Astrocyte of the hippocampus (primary cell): ENCODE results near the gene EYA2.

ENCODE experiments used
- DNase-seq: peaks from one replicate; pipeline ENCODE4 v3.0.0; 2011; ENCODE audit warnings: low read depth, low spot score

EYA2 gene

GRCh38 chr20:46979603-46980241 lies 85.1 kb downstream of the EYA2 start:
- DNase-seq, result peak; percentile 21

- DNase-seq, result no peak
Measured at GRCh38 chr20:46981184-46981583, 86.5 kb downstream of the EYA2 start.

DNA sequence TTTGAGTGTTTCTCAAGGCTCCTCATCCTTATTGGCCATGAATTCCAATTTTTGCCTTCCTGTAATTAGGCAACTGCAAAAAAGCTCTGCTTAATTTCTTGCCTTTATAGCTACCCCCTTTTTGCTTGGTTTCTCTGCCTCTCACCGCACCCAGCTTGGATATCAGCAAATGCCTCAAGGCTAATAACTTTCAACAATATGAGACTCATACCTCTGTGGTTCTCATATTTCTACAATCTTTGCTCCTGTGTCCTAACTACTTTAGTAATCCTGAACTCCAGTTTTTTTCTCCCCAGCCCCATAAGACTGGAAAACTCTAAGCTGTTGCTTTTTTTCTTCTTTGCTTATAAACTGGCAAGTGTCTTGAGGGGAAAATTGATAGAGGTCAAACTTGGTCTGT lies 88.8 kb downstream of the EYA2 start:
- no peak for DNase-seq

DNA sequence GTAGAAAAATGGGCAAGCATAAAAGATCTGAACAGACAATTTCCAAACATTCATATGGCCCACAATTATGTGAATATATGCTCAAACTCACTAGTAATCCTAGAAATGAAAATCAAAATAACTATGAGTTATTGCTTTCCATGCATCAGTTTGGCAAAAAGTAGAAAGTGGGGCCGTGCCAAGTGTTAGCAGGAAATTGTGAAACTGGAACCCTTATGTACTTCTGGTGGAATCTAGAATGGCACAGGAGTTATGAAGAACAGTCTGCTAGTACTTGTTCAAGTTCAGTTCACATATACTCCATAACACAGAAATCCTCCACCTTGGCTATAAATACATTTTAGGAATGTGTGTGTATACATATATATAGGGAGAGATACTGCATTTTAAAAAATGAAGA lies 89.8 kb downstream of the EYA2 start:
- no peak for DNase-seq

DNA sequence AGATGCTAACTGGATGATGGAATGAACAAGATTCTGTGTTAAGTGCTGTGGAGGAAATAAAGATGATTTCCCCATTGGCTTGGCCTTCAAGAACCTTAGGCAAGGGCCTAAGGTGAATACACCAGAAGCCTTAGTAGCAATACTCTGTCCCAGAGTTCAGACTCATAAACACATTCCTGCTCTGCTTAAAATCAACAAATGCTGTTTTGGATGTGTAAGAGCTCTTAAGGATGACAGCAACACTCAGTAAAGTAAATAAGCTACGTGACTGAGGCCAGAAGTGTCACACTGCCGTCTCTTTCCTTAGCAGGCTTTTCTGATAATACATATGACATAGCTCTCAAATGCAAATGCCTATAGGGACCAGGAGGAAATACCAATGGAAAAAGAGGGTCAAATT lies 90.6 kb downstream of the EYA2 start:
- no peak for DNase-seq

GRCh38 chr20:46985671-46986070 lies 91.0 kb downstream of the EYA2 start:
- no peak for DNase-seq

DNA sequence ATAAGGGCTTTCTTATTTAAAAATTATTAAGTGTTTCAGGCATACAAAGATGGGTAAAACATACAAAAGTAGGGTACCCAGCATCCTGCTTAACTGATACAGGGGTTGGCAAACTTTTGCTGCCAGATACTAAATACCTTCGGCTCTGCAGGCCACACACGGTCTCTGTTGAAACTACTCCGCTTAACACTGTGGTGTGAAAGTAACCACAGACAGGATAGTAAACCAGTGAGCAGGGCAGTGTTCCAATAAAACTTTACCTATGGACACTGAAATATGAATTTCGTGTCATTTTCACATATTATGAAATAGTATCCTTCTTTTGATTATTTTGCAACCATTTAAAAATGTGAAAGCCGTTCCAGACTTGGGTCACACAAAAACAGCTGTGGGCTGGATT lies 92.4 kb downstream of the EYA2 start:
- no peak for DNase-seq

DNA sequence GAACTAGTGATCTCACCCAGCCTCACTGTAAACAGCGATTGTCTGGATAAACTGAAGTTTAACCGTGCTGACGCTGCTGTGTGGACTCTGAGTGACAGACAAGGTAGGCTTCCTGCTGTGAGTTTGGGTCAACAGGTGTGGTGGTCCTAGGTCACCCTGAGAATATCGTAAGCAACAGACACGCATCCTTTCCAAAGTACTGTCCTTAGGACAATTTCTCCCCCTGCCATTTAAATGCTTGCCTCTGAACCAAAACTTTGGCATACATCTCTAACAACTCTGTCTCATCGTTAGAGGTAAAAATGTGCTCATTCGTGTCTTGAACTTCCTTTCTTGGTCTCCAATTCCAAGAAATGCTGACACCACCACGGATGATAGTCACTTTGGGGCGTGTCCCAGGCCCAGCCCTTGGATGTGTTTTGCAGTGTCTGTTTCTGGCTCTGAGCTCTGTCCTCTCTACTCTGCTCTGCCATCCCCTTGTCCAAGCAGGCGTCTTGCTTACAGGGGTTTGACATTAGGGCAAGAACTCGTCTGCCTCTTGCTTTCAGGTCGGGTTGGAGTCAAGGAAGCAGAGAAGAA lies 95.5 kb downstream of the EYA2 start:
- no peak for DNase-seq

GRCh38 chr20:46990596-46991104 lies 96.0 kb downstream of the EYA2 start:
- no peak for DNase-seq

GRCh38 chr20:46991168-46991567 lies 96.5 kb downstream of the EYA2 start:
- DNase-seq, result no peak

DNA sequence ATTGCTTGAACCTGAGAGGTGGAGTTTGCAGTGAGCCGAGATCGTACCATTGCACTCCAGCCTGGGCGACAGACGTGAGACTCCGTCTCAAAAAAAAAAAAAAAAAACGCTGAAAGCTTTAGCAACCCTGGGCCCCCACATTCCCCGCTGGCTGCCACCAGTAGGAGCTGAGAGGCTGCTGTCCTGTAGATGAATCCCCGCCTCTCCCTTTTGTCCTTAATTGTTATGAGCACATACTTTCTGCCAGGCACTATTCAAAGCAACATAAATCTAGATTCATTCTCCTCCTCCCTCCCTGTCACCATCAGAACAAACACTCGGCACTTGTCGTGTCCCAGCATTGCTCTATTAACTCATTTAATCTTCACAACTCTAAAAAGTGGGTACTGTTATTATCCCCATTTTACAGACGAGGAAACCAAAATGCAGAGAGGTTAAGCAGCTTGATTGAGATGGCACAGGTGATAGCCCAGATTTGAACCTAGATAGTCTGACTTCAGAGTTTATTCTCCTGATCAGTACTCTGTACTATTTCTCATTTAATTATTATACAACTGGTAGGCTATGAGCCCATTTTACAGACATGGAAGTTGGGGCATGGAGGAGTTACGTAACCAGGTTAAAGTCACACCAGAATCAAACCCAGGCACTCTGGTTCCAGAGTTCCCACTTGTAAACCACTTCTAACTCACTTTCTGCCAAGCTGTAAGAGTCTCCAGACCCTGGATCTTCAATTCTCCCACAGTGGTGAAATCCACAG lies 97.4 kb downstream of the EYA2 start:
- DNase-seq, result no peak

GRCh38 chr20:46992640-46993035 lies 98.0 kb downstream of the EYA2 start:
- no peak for DNase-seq

DNA sequence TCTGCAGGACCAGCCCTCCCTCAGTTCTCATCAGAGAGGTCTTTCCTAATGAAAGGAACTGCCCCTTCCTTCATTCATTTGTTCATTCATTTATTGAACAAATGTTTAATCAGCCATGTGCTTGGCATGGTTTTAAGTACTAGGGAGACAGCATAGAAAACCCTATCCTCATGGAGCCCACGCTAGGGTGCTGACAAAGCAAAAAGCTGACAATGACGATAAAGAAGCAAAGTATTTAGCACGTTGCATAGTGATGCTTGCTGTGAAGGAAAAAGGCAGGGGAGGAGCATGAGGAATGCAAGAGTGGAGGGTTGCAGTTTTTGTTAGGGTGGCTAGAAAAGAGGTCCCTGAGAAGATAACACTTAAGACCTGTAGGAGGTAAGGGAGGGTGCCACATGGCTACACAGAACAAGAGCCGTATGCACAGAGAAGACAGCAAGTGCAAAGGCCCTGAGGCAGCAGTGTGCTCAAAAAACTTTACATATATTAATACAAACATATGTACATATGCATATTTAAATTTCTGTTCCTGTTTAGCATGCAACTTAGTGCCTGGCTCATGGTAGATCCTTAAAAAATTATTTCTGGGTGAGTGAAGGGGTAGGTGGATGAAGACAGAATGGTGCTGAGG lies 98.9 kb downstream of the EYA2 start:
- no peak for DNase-seq

- no peak for DNase-seq
Measured at GRCh38 chr20:46994341-46994740, 99.7 kb downstream of the EYA2 start.

DNA sequence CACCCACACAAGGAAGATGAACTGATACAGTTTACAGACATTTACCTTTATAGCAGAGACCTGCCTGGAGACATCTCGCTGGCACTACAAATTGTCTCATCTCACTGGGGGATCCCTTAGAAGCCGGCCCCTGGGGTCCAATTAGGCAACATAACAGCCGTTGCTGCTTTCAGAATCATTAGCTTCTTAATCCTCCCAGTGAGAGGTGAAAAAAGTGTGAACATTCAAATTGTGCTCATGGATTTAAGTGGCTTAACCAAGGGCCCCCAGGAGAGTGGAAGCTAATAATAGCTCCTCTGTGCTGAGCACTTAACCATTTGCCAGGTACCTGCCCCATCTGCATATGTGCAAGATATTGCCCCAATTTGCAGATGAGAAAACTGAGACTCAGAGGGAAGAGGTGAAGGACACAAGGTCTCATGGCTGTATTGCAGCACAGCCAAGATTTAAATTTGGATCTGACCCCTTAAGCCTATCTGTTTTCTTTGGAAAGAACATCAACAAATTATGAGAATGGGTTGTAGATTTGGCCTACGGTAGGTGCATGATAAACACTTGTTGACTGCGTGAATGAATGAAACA lies 101.0 kb downstream of the EYA2 start:
- DNase-seq, result no peak

DNA sequence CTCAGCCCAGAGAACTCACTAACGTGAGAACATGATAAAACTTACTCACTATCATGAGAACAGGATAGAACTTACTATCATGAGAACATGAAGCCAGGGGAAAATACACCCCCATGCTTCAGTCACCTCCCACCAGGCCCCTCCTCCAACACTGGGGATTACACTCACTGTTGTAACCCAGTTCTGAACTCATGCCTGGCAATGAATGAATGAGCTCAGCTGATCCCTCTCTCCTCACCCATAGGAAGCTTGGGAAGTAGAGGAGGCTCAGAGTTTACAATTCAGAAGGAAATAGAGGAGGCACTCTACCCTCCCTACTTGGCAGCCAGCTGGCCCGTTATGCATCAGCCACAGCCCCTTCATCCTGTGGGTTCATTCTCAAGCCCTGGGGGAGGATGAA lies 102.5 kb downstream of the EYA2 start:
- DNase-seq, result no peak

- no peak for DNase-seq
Measured at GRCh38 chr20:46998477-46999240, 104.0 kb downstream of the EYA2 start.

- DNase-seq, result no peak
Measured at GRCh38 chr20:46999801-47000465, 105.3 kb downstream of the EYA2 start.

DNA sequence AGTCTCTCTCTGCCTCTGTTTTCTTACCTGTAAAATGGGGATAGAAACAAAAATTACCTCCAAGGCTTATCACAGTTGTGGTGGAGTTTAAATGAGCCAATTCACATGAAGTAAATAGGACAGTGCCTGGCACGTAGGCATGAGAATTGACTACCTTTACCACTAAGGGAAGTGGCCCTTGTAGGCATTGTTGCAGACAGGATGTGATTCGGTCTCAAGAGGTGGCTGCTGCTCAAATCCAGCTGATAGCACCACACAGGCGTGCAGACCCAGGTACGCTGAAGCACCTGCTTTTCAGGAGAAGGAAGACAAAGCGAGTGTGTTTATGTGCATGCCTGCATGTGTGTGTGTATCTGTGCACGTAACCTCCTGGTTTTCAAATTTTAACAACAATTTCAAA lies 108.6 kb downstream of the EYA2 start:
- no peak for DNase-seq

GRCh38 chr20:47004179-47004578 lies 109.5 kb downstream of the EYA2 start:
- DNase-seq, result no peak
